ENCODE data around the gene BCL10. TPM values are rescaled to one million over a fixed set of nuclear protein-coding genes. Genes with fewer than 3 reads are reported as not detected.
A peak's percentile ranks its signal among the peaks of the same experiment; 100 is the strongest.

Gene BCL10
- polyA plus RNA-seq, 1 of the 3 experiments (the other 2 are of a cell fraction), result 5.8 TPM

GRCh38 chr1:85321237-85321964 is 45.0 kb upstream of the BCL10 start:
- Histone ChIP-seq H3K9me3 (no peaks in the 10 kb centered on the region), H3K9me2 (no peaks in the 10 kb centered on the region), H4K20me1 (ENCODE audit: insufficient read depth) (no peaks in the 10 kb centered on the region), H3K36me3 (replicated peaks in 1 of 2; ENCODE audit: control insufficient read depth in 1 of 2, insufficient read depth in 2 of 2, low read length in 1 of 2) (peaks cover 18 to 28% of the 10 kb centered on the region in 2 experiments), H3K9ac (peak overlapping the region; percentile 89; the same call in 1 of the 2 replicates), H2AFZ (ENCODE audit: low read depth) (no peak overlapping the region), H3F3A (replicated peaks; ENCODE audit: insufficient read depth) (peaks cover 81% of the 10 kb centered on the region), H3K4me3 (ENCODE audit: low read depth in 2 of 2, low read length in 1 of 2) (no peak overlapping the region), H3K4me1 (ENCODE audit: control insufficient read depth in 1 of 2, insufficient read depth in 2 of 2, low read depth in 1 of 2, low read length in 1 of 2) (peaks cover 16 to 67% of the 10 kb centered on the region in 2 experiments), H3K4me2 (peak overlapping the region; percentile 73; the same call in 1 of the 2 replicates), H3K27me3 (ENCODE audit: insufficient read depth) (no peaks in the 10 kb centered on the region), H3K27ac (ENCODE audit: low read depth in 2 of 2, low read length in 1 of 2) (peak overlapping the region; percentile 94 to 100; a peak in 3 of 4 replicates), H3K79me2 (ENCODE audit: insufficient read depth) (peaks cover 74% of the 10 kb centered on the region)
- ChIA-PET CTCF (interaction anchor here (0.5 kb wide), 1 partner anchor 97 kb away, joined by 3 read pairs; no protein-coding TSS in a partner anchor), POLR2A (no interaction called here)
- WGBS (ENCODE audit: low lambda C conversion rate), result 78% methylated on average over 7 of the region's 7 CpGs
- TF ChIP-seq, protein P1, sequence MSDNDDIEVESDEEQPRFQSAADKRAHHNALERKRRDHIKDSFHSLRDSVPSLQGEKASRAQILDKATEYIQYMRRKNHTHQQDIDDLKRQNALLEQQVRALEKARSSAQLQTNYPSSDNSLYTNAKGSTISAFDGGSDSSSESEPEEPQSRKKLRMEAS (IDR thresholded peaks at IDR 0.05; ENCODE audit: low read depth), result no peak
- no peak for TF ChIP-seq EP300 (IDR thresholded peaks at IDR 0.05; ENCODE audit: borderline replicate concordance in 1 of 2, low read depth in 1 of 2, low read length in 1 of 2)
- TF ChIP-seq TCF12 (IDR thresholded peaks at IDR 0.05), result 0 out of 2 replicates have a peak, but pooled peaks have one; percentile 14
- DNase-seq, result no peak

GRCh38 chr1:85320371-85321131 is 44.1 kb upstream of the BCL10 start:
- no peaks in the 10 kb centered on the region for H4K20me1 ChIP-seq (ENCODE audit: insufficient read depth)
- peak overlapping the region; percentile 73 for H3K4me2 ChIP-seq
- no peaks in the 10 kb centered on the region for H3K9me2 ChIP-seq
- H2AFZ ChIP-seq (ENCODE audit: low read depth), result no peak overlapping the region
- no peak for DNase-seq
- H3F3A ChIP-seq (replicated peaks; ENCODE audit: insufficient read depth), result peaks cover 82% of the 10 kb centered on the region
- CTCF ChIA-PET, result interaction anchor here (0.5 to 0.8 kb wide), 5 partner anchors 12 to 447 kb away, joined by 3 to 4 read pairs (median 3); partner anchors contain the start of gene C1orf52
- 34% methylated on average over 2 of the region's 2 CpGs for WGBS (ENCODE audit: low lambda C conversion rate)
- H3K36me3 ChIP-seq (replicated peaks in 1 of 2; ENCODE audit: control insufficient read depth in 1 of 2, insufficient read depth in 2 of 2, low read length in 1 of 2), result peaks cover 18 to 28% of the 10 kb centered on the region in 2 experiments
- peaks cover 20 to 67% of the 10 kb centered on the region in 2 experiments for H3K4me1 ChIP-seq (ENCODE audit: control insufficient read depth in 1 of 2, insufficient read depth in 2 of 2, low read depth in 1 of 2, low read length in 1 of 2)
- H3K27ac ChIP-seq (ENCODE audit: low read depth in 2 of 2, low read length in 1 of 2), result peak overlapping the region; percentile 94 to 100
- no peaks in the 10 kb centered on the region for H3K27me3 ChIP-seq (ENCODE audit: insufficient read depth)
- H3K79me2 ChIP-seq (ENCODE audit: insufficient read depth), result peaks cover 72% of the 10 kb centered on the region
- H3K9ac ChIP-seq, result peak overlapping the region; percentile 89
- no peaks in the 10 kb centered on the region for H3K9me3 ChIP-seq
- POLR2A ChIA-PET, result no interaction called here
- peak overlapping the region in 1 of 2 experiments; percentile 33; a peak in 1 of 4 replicates for H3K4me3 ChIP-seq (ENCODE audit: low read depth in 2 of 2, low read length in 1 of 2)
- TF ChIP-seq FOSL2 (IDR thresholded peaks at IDR 0.05; ENCODE audit: borderline replicate concordance, low read depth) (peak; percentile 75), TAF1 (IDR thresholded peaks at IDR 0.05; ENCODE audit: borderline replicate concordance, low read depth, low read length) (peak; percentile 10; the same call in 1 of the 2 replicates), SIN3A (IDR thresholded peaks at IDR 0.05; ENCODE audit: borderline replicate concordance, low read depth, low read length) (no peak), RXRA (IDR thresholded peaks at IDR 0.05; ENCODE audit: borderline replicate concordance, low read depth) (peak; percentile 96), FOXJ3 (CRISPR knock-in tag; IDR thresholded peaks at IDR 0.05) (no peak), ELF1 (IDR thresholded peaks at IDR 0.05) (no peak), USF2 (IDR thresholded peaks at IDR 0.05; ENCODE audit: borderline replicate concordance, low read depth, low read length) (no peak), RAD21 (IDR thresholded peaks at IDR 0.05; ENCODE audit: low read length) (no peak), RFX5 (IDR thresholded peaks at IDR 0.05; ENCODE audit: low read length) (no peak), POLR2AphosphoS5 (IDR thresholded peaks at IDR 0.05; ENCODE audit: low read depth, low read length) (no peak), FOXM1 (IDR thresholded peaks at IDR 0.05; ENCODE audit: low read depth) (peak; percentile 47; the same call in 1 of the 2 replicates), EP300 (IDR thresholded peaks at IDR 0.05; ENCODE audit: borderline replicate concordance in 1 of 2, low read depth in 1 of 2, low read length in 1 of 2) (peak in 1 of 2 experiments; percentile 84; a peak in 2 of 4 replicates), ZBTB33 (IDR thresholded peaks at IDR 0.05; ENCODE audit: borderline replicate concordance, low read depth) (no peak), NFIC (IDR thresholded peaks at IDR 0.05; ENCODE audit: borderline replicate concordance) (peak; percentile 53), YY1 (IDR thresholded peaks at IDR 0.05; ENCODE audit: low read depth) (no peak), TCF12 (IDR thresholded peaks at IDR 0.05) (peak; percentile 68), MXI1 (IDR thresholded peaks at IDR 0.05; ENCODE audit: low read depth, low read length) (no peak), GABPA (IDR thresholded peaks at IDR 0.05; ENCODE audit: low read depth) (no peak), IRF3 (IDR thresholded peaks at IDR 0.05; ENCODE audit: low read depth, low read length) (no peak)

Data from SK-N-SH (cell line).